Measurements from ENCODE around the gene HOXD4.

Gene HOXD4

GRCh38 chr2:176192351-176192750, 41.0 kb downstream of the HOXD4 start:
- POLR2A ChIA-PET, result no interaction called here
- no peak for TF ChIP-seq CTCF (IDR thresholded peaks at IDR 0.05; ENCODE audit: insufficient read depth, low read length, missing control alignments)
- DNase-seq (ENCODE audit: low read depth, low spot score), result no peak
- CTCF ChIA-PET, result no interaction called here
- no peak overlapping the region for H3K4me3 ChIP-seq (ENCODE audit: low read depth, low read length)

- TF ChIP-seq CTCF (IDR thresholded peaks at IDR 0.05; ENCODE audit: insufficient read depth, low read length, missing control alignments), result no peak
- CTCF ChIA-PET, result no interaction called here
- POLR2A ChIA-PET, result no interaction called here
- H3K4me3 ChIP-seq (ENCODE audit: low read depth, low read length), result no peak overlapping the region
- DNase-seq (ENCODE audit: low read depth, low spot score), result no peak
These were observed 41.7 kb downstream of the HOXD4 start for GRCh38 chr2:176193048-176193447.

GRCh38 chr2:176199902-176200301, 48.6 kb downstream of the HOXD4 start:
- TF ChIP-seq CTCF (IDR thresholded peaks at IDR 0.05; ENCODE audit: insufficient read depth, low read length, missing control alignments), result no peak
- POLR2A ChIA-PET, result no interaction called here
- CTCF ChIA-PET, result interaction anchor here (0.6 to 1.6 kb wide), 3 partner anchors 11 to 255 kb away, joined by 3 to 5 read pairs (median 3); partner anchors contain the start of gene HOXD1
- no peak overlapping the region for H3K4me3 ChIP-seq (ENCODE audit: low read depth, low read length)
- DNase-seq (ENCODE audit: low read depth, low spot score), result no peak

- CTCF ChIA-PET, result no interaction called here
- no peak overlapping the region for H3K4me3 ChIP-seq (ENCODE audit: low read depth, low read length)
- TF ChIP-seq CTCF (IDR thresholded peaks at IDR 0.05; ENCODE audit: insufficient read depth, low read length, missing control alignments), result no peak
- no peak for DNase-seq (ENCODE audit: low read depth, low spot score)
- POLR2A ChIA-PET, result no interaction called here
These were observed 49.6 kb downstream of the HOXD4 start for GRCh38 chr2:176200971-176201370.

GRCh38 chr2:176202491-176202890, 51.1 kb downstream of the HOXD4 start:
- H3K4me3 ChIP-seq (ENCODE audit: low read depth, low read length), result no peak overlapping the region
- DNase-seq (ENCODE audit: low read depth, low spot score), result no peak
- ChIA-PET CTCF (no interaction called here), POLR2A (no interaction called here)
- no peak for TF ChIP-seq CTCF (IDR thresholded peaks at IDR 0.05; ENCODE audit: insufficient read depth, low read length, missing control alignments)

Measured in AG04449 (cell line).